GM23248 (cell line): Measurements from ENCODE around the gene ATG7. TPM values are rescaled to one million over a fixed set of nuclear protein-coding genes. Genes with fewer than 3 reads are reported as not detected.

Experiments
- DNase-seq: peaks from one replicate; pipeline ENCODE4 v3.0.0-alpha.2; 2015
- H2AFZ ChIP-seq: fragments of 200-600 bp; sonication (generic); 2 replicates; pipeline ENCODE4 v1.6.1; 2016; ENCODE audit warnings: antibody characterized with exemption
- H3F3A ChIP-seq: fragments of 200-600 bp; sonication (generic); 2 replicates; pipeline ENCODE4 v1.6.1; 2016; ENCODE audit warnings: mild to moderate bottlenecking, antibody characterized with exemption, mixed run types; ENCODE audit not compliant: insufficient read depth
- H3K27ac ChIP-seq: fragments of 200-600 bp; sonication (generic); 2 replicates; pipeline ENCODE4 v1.5.1; 2016; ENCODE audit warnings: mild to moderate bottlenecking
- H3K27me3 ChIP-seq: fragments of 200-600 bp; sonication (generic); replicated peaks from 2 replicates; pipeline ENCODE4 v1.6.1; 2016; ENCODE audit warnings: mild to moderate bottlenecking; ENCODE audit not compliant: insufficient read depth
- H3K36me3 ChIP-seq: fragments of 200-600 bp; sonication (generic); 2 replicates; pipeline ENCODE4 v1.6.1; 2016; ENCODE audit warnings: low read depth, mild to moderate bottlenecking
- H3K4me1 ChIP-seq: fragments of 200-600 bp; sonication (generic); 2 replicates; pipeline ENCODE4 v1.6.1; 2016; ENCODE audit warnings: mild to moderate bottlenecking; ENCODE audit not compliant: insufficient read depth
- H3K4me2 ChIP-seq: fragments of 200-600 bp; sonication (generic); one replicate; pipeline ENCODE4 v1.6.1; 2016; ENCODE audit warnings: mild to moderate bottlenecking; ENCODE audit not compliant: unreplicated experiment
- H3K4me3 ChIP-seq: fragments of 200-600 bp; sonication (generic); 2 replicates; pipeline ENCODE4 v1.5.1; 2016; ENCODE audit warnings: mild to moderate bottlenecking
- H3K79me2 ChIP-seq: fragments of 200-600 bp; sonication (generic); 2 replicates; pipeline ENCODE4 v1.6.1; 2016; ENCODE audit warnings: mild to moderate bottlenecking; ENCODE audit not compliant: insufficient read depth
- H3K9ac ChIP-seq: fragments of 200-600 bp; sonication (generic); 2 replicates; pipeline ENCODE4 v1.6.1; 2016; ENCODE audit warnings: mild to moderate bottlenecking
- H3K9me2 ChIP-seq: fragments of 200-600 bp; sonication (generic); 2 replicates; pipeline ENCODE4 v1.6.1; 2016; ENCODE audit warnings: mixed run types, mild to moderate bottlenecking, moderate library complexity; ENCODE audit not compliant: insufficient read depth
- H3K9me3 ChIP-seq: fragments of 200-600 bp; sonication (generic); one replicate; pipeline ENCODE4 v1.6.1; 2017; ENCODE audit warnings: low read depth
- H4K20me1 ChIP-seq: fragments of 200-600 bp; sonication (generic); 2 replicates; pipeline ENCODE4 v1.6.0; 2016; ENCODE audit not compliant: insufficient read depth
- EZH2 ChIP-seq: fragments of 200-600 bp; sonication (generic); IDR thresholded peaks from 2 replicates; pipeline ENCODE4 v1.6.1; 2018; ENCODE audit warnings: antibody characterized with exemption, mild to moderate bottlenecking; ENCODE audit not compliant: insufficient read depth, poor library complexity, severe bottlenecking
- EZH2phosphoT487 ChIP-seq: fragments of 200-600 bp; sonication (generic); IDR thresholded peaks from 2 replicates; pipeline ENCODE4 v1.6.1; 2018; ENCODE audit warnings: antibody characterized with exemption, moderate library complexity, mild to moderate bottlenecking, low read depth; ENCODE audit not compliant: insufficient read depth
- WGBS, 2 experiments: methylation state at CpG; one replicate each; pipeline ENCODE4 v1.1.6; 2015 to 2017; ENCODE audit warnings: low lambda C conversion rate in 2 of 2, low coverage in 1 of 2; ENCODE audit errors: missing lambda C conversion rate in 2 of 2; 5-methylcytosine and 5-hydroxymethylcytosine counted together
- in situ Hi-C: fragments of 300-500 bp; cut with MboI; formaldehyde crosslinking; loops from 2 replicates; pipeline ENCODE4 v1.15.0; 2020
- polyA plus RNA-seq: library from polyadenylated mRNA; unstranded; fragments of >200 nt; fragmentation: Nextera tagmentation; extraction: Ambion mirVana; gene quantifications from 2 replicates; pipeline ENCODE4 v1.2.1, GENCODE V29; 2016
- total RNA-seq: library from RNA; depleted of rRNA; stranded (reverse); fragments of >200 nt; shearing (Covaris generic); gene quantifications from 2 replicates; pipeline ENCODE4 v1.2.3, GENCODE V29; 2014

ATG7 gene
- total and polyA plus RNA-seq, 2 experiments from 2014 or later = 40.5 to 67.5 TPM

DNA sequence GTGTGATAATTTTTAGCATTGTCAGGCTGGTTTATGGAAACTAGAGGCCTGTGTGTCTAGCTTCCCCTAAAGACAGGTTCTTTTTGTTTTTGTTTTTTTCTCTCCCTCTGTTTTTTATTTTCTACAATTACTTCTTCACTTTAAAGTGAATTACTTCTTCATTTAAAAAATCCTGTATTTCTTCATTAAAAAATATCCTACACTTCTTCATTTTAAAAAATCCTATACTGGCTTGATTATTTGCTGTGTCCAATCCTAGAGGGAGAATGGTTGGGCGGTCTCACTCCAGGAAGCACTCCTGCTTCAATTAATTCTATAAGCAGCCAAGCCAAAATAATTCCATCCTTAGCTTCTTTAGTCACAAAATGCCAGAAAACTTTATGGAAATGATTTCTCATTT is 11.8 kb downstream of the ATG7 start:
- Histone ChIP-seq H3K79me2 (peaks cover 73% of the 10 kb centered on the region), H3K4me2 (no peak overlapping the region), H3K4me3 (no peak overlapping the region), H3K27me3 (no peaks in the 10 kb centered on the region), H3F3A (peaks cover 33% of the 10 kb centered on the region), H3K36me3 (peaks cover 3% of the 10 kb centered on the region; the same call in 1 of the 2 replicates), H3K9me2 (no peaks in the 10 kb centered on the region), H2AFZ (no peak overlapping the region), H3K4me1 (peaks cover 39% of the 10 kb centered on the region), H4K20me1 (no peaks in the 10 kb centered on the region), H3K9me3 (no peaks in the 10 kb centered on the region), H3K27ac (no peak overlapping the region), H3K9ac (no peak overlapping the region)
- no peak for TF ChIP-seq EZH2phosphoT487
- TF ChIP-seq EZH2 = no peak
- DNase-seq = no peak
- WGBS, 2 experiments = 97 to 100% methylated on average over 1 of the region's 1 CpG
- in situ Hi-C loops = no loop called here

DNA sequence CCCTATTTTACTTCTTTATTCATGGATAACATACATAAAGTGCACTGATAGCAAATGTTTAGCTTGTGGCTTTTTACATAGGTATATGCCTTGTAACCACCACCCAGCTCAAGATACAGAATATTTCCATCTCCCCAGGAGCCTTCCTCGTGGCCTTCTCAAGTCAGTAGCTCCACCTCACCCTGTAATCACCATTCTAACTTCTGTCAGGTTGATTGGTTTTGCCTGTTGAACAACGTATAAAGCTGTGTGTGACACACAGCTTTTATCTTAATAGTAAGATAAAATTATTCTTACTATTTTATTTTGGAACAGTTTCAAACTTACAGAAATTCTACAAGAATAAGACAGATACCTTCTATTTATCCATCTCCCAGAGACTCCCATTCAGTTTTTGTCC is 13.3 kb downstream of the ATG7 start:
- TF ChIP-seq EZH2phosphoT487 (no peak), EZH2 (no peak)
- H4K20me1 ChIP-seq = no peaks in the 10 kb centered on the region
- H3K9ac ChIP-seq = no peak overlapping the region
- in situ Hi-C loops = no loop called here
- H3K9me3 ChIP-seq = no peaks in the 10 kb centered on the region
- H3F3A ChIP-seq = peaks cover 46% of the 10 kb centered on the region
- peaks cover 59% of the 10 kb centered on the region for H3K79me2 ChIP-seq
- WGBS, 2 experiments = 96 to 98% methylated on average over 2 of the region's 2 CpGs
- H2AFZ ChIP-seq = no peak overlapping the region
- H3K4me3 ChIP-seq = no peak overlapping the region
- peaks cover 49% of the 10 kb centered on the region for H3K4me1 ChIP-seq
- H3K4me2 ChIP-seq = no peak overlapping the region
- no peaks in the 10 kb centered on the region for H3K9me2 ChIP-seq
- H3K27me3 ChIP-seq = no peaks in the 10 kb centered on the region
- peaks cover 3% of the 10 kb centered on the region; the same call in 1 of the 2 replicates for H3K36me3 ChIP-seq
- no peak overlapping the region for H3K27ac ChIP-seq
- DNase-seq = no peak

DNA sequence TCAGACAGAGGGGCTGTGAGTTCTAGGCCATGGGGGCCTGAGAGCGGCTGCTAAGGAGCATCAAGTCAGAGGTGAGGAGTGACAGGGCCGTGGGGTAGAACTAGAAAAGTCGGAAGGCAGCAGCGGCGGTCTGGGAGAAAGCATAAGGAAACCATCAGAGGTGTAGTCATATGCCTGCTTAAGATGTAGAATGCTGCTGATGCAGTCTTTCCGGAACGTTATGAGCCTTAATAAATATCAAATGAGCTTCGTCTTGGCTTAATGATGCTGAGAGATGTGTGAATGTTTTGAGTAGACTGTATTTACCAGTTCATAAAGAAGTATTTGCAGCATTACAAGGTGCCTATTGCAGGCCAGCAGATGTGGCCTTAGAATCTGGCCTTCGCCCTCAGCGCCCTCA is 15.2 kb downstream of the ATG7 start:
- H3K4me1 ChIP-seq = peaks cover 57% of the 10 kb centered on the region
- H3K9me2 ChIP-seq = no peaks in the 10 kb centered on the region
- H4K20me1 ChIP-seq = no peaks in the 10 kb centered on the region
- H3K4me3 ChIP-seq = peak overlapping the region; percentile 56
- H3K36me3 ChIP-seq = no peaks in the 10 kb centered on the region
- WGBS, 2 experiments = 45 to 51% methylated on average over 9 to 10 of the region's 10 CpGs
- H3K9ac ChIP-seq = peak overlapping the region; percentile 62
- peak overlapping the region; percentile 83 for H3K27ac ChIP-seq
- in situ Hi-C loops = no loop called here
- H2AFZ ChIP-seq = no peak overlapping the region
- DNase-seq = peak; percentile 40
- no peak for TF ChIP-seq EZH2
- no peak for TF ChIP-seq EZH2phosphoT487
- H3F3A ChIP-seq = peaks cover 60% of the 10 kb centered on the region
- peaks cover 47% of the 10 kb centered on the region for H3K79me2 ChIP-seq
- H3K9me3 ChIP-seq = no peaks in the 10 kb centered on the region
- H3K4me2 ChIP-seq = peak overlapping the region; percentile 71
- no peaks in the 10 kb centered on the region for H3K27me3 ChIP-seq

DNA sequence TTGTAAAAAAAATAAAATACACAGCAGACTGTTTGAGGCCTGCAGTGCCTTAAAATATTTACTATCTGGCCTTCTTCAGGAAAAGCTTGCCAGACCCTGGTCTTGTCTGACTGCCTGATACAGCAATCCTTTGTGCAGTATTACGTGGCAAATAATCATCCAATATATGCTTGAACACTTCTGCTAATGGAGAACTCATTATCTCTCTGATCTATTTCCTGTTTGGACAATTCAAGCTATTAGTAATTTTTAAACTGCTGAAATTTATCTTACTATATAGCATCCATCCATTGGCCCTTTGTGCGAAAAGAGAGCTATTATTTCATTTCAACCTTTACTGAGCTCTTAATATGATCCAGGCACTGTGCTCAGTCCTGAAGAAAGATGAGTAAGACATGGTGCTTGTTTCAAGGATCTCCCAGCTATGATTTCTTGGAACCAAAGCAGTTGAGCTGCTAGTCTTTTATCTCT is 15.9 kb downstream of the ATG7 start:
- Histone ChIP-seq H3K4me1 (peaks cover 51% of the 10 kb centered on the region), H3K27me3 (no peaks in the 10 kb centered on the region), H3F3A (peaks cover 60% of the 10 kb centered on the region), H4K20me1 (no peaks in the 10 kb centered on the region), H3K4me2 (peak overlapping the region; percentile 71), H3K36me3 (no peaks in the 10 kb centered on the region), H3K9ac (peak overlapping the region; percentile 62), H3K9me2 (no peaks in the 10 kb centered on the region), H3K27ac (peak overlapping the region; percentile 83), H3K9me3 (no peaks in the 10 kb centered on the region), H3K4me3 (peak overlapping the region; percentile 56), H3K79me2 (peaks cover 45% of the 10 kb centered on the region), H2AFZ (no peak overlapping the region)
- DNase-seq = peak; percentile 79
- TF ChIP-seq EZH2phosphoT487 (no peak), EZH2 (no peak)
- in situ Hi-C loops = no loop called here
- 15 to 26% methylated on average over 2 of the region's 2 CpGs for WGBS, 2 experiments
